H1 (cell line): ENCODE measurements around the gene LEPR. TPM values are rescaled to one million over a fixed set of nuclear protein-coding genes. Genes with fewer than 3 reads are reported as not detected.

Experiments
- CTCF ChIA-PET: fragments of 300-600 bp; sonication (Branson Sonifier 250); formaldehyde crosslinking; loops from one replicate; lab custom pipeline; 2021; ENCODE audit not compliant: partially characterized antibody; lab: Charles Lee
- POLR2A ChIA-PET: fragments of 300-600 bp; sonication (Branson Sonifier 250); formaldehyde crosslinking; loops from one replicate; lab custom pipeline; 2021; ENCODE audit warnings: inconsistent platforms; ENCODE audit not compliant: partially characterized antibody; lab: Charles Lee
- DNase-seq, 2 experiments: peaks; one replicate each; pipeline versions ENCODE4 v3.0.0 to v3.0.0-alpha.2; 2010 to 2022; ENCODE audit warnings: low spot score in 2 of 2, low read depth in 1 of 2, mixed read lengths in 1 of 2
- FAIRE-seq: peaks from 2 replicates; lab custom pipeline; 2011; peaks lifted over from hg19 to GRCh38; lab: Jason Lieb, UNC
- H2AFZ ChIP-seq: 2 replicates; pipeline ENCODE4 v1.8.1; 2012; ENCODE audit warnings: low read length, inconsistent platforms
- H2AK5ac ChIP-seq: 2 replicates; pipeline ENCODE4 v1.6.1; 2013; ENCODE audit warnings: low read depth, low read length
- H2BK120ac ChIP-seq: replicated peaks from 2 replicates; pipeline ENCODE3; 2013; ENCODE audit warnings: low read depth, low read length, inconsistent platforms
- H2BK12ac ChIP-seq: 2 replicates; pipeline ENCODE4 v1.6.1; 2013; ENCODE audit warnings: low read depth, low read length
- H2BK15ac ChIP-seq: 2 replicates; pipeline ENCODE4 v1.6.1; 2013; ENCODE audit warnings: low read length
- H2BK20ac ChIP-seq: 2 replicates; pipeline ENCODE4 v1.6.1; 2013; ENCODE audit warnings: low read length
- H2BK5ac ChIP-seq: 2 replicates; pipeline ENCODE4 v1.6.1; 2013; ENCODE audit warnings: low read depth, low read length
- H3K14ac ChIP-seq: 2 replicates; pipeline ENCODE4 v1.6.1; 2013; ENCODE audit warnings: inconsistent platforms; ENCODE audit not compliant: insufficient read length
- H3K18ac ChIP-seq: 2 replicates; pipeline ENCODE4 v1.6.1; 2013; ENCODE audit warnings: low read length; ENCODE audit errors: extremely low read depth
- H3K23ac ChIP-seq: 2 replicates; pipeline ENCODE4 v1.6.1; 2013; ENCODE audit warnings: inconsistent platforms; ENCODE audit not compliant: insufficient read length
- H3K23me2 ChIP-seq: 2 replicates; pipeline ENCODE4 v1.6.1; 2013; ENCODE audit warnings: low read depth, low read length
- H3K27ac ChIP-seq: 2 replicates; pipeline ENCODE4 v1.6.1; 2011; ENCODE audit warnings: low read depth, low read length, inconsistent platforms
- H3K27me3 ChIP-seq, 4 experiments: replicated peaks in 1 of 4; 1 replicate in 1 of 4; 2 replicates in 3 of 4; pipeline versions ENCODE4 v1.6.1 to v1.8.1; 2011 to 2013; ENCODE audit warnings: low read length in 3 of 4, mild to moderate bottlenecking in 3 of 4, inconsistent platforms in 2 of 4, mixed read lengths in 2 of 4, moderate library complexity in 1 of 4; ENCODE audit not compliant: control insufficient read depth in 3 of 4, insufficient read depth in 3 of 4; ENCODE audit errors: extremely low read depth in 1 of 4
- H3K36me3 ChIP-seq, 4 experiments: 2 replicates each; pipeline versions ENCODE4 v1.6.1 to v1.8.1; 2011 to 2013; ENCODE audit warnings: mild to moderate bottlenecking in 4 of 4, low read length in 3 of 4, moderate library complexity in 2 of 4, control low read depth in 1 of 4, inconsistent platforms in 1 of 4; ENCODE audit not compliant: insufficient read depth in 4 of 4, control insufficient read depth in 2 of 4
- H3K4ac ChIP-seq: replicated peaks from 2 replicates; pipeline ENCODE3; 2013; ENCODE audit warnings: low read length, low read depth, mixed read lengths, inconsistent platforms; ENCODE audit not compliant: insufficient read length
- H3K4me1 ChIP-seq, 4 experiments: replicated peaks in 1 of 4; 1 replicate in 1 of 4; 2 replicates in 3 of 4; pipeline versions ENCODE4 v1.6.1 to v1.8.1; 2011 to 2013; ENCODE audit warnings: low read length in 3 of 4, inconsistent platforms in 2 of 4, mixed read lengths in 1 of 4; ENCODE audit not compliant: insufficient read depth in 4 of 4, control insufficient read depth in 3 of 4
- H3K4me2 ChIP-seq, 2 experiments: 2 replicates each; pipeline versions ENCODE4 v1.6.1 to v1.8.1; 2011 to 2013; ENCODE audit warnings: low read depth in 2 of 2, low read length in 2 of 2, control low read depth in 1 of 2, inconsistent platforms in 1 of 2, mild to moderate bottlenecking in 1 of 2; ENCODE audit not compliant: insufficient read depth in 1 of 2
- H3K4me3 ChIP-seq, 4 experiments: fragments of 200-600, 300-600 bp in 1 of 4; sonication (generic), shearing (Covaris generic), sonication (Bioruptor Twin) in 1 of 4; 2 replicates each; pipeline versions ENCODE4 v1.5.1 to v1.8.1; 2011 to 2016; ENCODE audit warnings: low read length in 4 of 4, low read depth in 3 of 4, control low read depth in 2 of 4, inconsistent platforms in 2 of 4, mild to moderate bottlenecking in 2 of 4, mixed read lengths in 1 of 4, moderate library complexity in 1 of 4; ENCODE audit not compliant: insufficient read depth in 2 of 4; ENCODE audit errors: extremely low read depth in 1 of 4
- H3K56ac ChIP-seq: replicated peaks from 2 replicates; pipeline ENCODE3; 2013; ENCODE audit warnings: low read depth, mild to moderate bottlenecking, mixed read lengths, low read length, inconsistent platforms; ENCODE audit not compliant: insufficient read length
- H3K79me1 ChIP-seq: 2 replicates; pipeline ENCODE4 v1.6.1; 2013; ENCODE audit warnings: low read depth, low read length, control low read depth
- H3K79me2 ChIP-seq, 2 experiments: 2 replicates each; pipeline versions ENCODE4 v1.6.1 to v1.8.1; 2012 to 2013; ENCODE audit warnings: low read length in 2 of 2, mild to moderate bottlenecking in 2 of 2, inconsistent platforms in 1 of 2; ENCODE audit not compliant: insufficient read depth in 2 of 2, control insufficient read depth in 1 of 2
- H3K9ac ChIP-seq, 4 experiments: replicated peaks in 1 of 4; 1 replicate in 1 of 4; 2 replicates in 3 of 4; pipeline versions ENCODE4 v1.6.1 to v1.8.1; 2011 to 2013; ENCODE audit warnings: low read depth in 3 of 4, low read length in 3 of 4, control low read depth in 2 of 4, mild to moderate bottlenecking in 2 of 4, moderate library complexity in 2 of 4, inconsistent platforms in 1 of 4; ENCODE audit errors: extremely low read depth in 1 of 4
- H3K9me3 ChIP-seq, 2 experiments: 2 replicates each; pipeline versions ENCODE4 v1.6.1 to v1.8.1; 2012 to 2013; ENCODE audit warnings: mild to moderate bottlenecking in 2 of 2, moderate library complexity in 2 of 2, control low read depth in 1 of 2, inconsistent platforms in 1 of 2, low read depth in 1 of 2, low read length in 1 of 2, mixed read lengths in 1 of 2; ENCODE audit not compliant: insufficient read depth in 2 of 2
- H4K20me1 ChIP-seq, 2 experiments: replicated peaks in 1 of 2; 2 replicates each; pipeline versions ENCODE3 to v1.8.1; 2011 to 2013; ENCODE audit warnings: inconsistent platforms in 2 of 2, low read length in 2 of 2, mild to moderate bottlenecking in 1 of 2; ENCODE audit not compliant: insufficient read depth in 2 of 2, control insufficient read depth in 1 of 2
- H4K5ac ChIP-seq: 2 replicates; pipeline ENCODE4 v1.6.1; 2013; ENCODE audit warnings: low read length, low read depth, mixed read lengths, inconsistent platforms; ENCODE audit not compliant: insufficient read length
- H4K8ac ChIP-seq: 2 replicates; pipeline ENCODE4 v1.8.0; 2013; ENCODE audit warnings: mild to moderate bottlenecking, moderate library complexity, low read length, inconsistent platforms; ENCODE audit not compliant: insufficient read depth; ENCODE audit errors: extremely low read depth
- H4K91ac ChIP-seq: replicated peaks from 2 replicates; pipeline ENCODE3; 2013; ENCODE audit warnings: low read length, mixed read lengths, inconsistent platforms; ENCODE audit not compliant: insufficient read length
- CBX8 ChIP-seq: fragments of 300-800, 300-1000 bp; sonication (generic); IDR thresholded peaks from 2 replicates; pipeline ENCODE4 v1.7.1; 2016; ENCODE audit warnings: low read depth, low read length, borderline replicate concordance
- CTBP2 ChIP-seq: IDR thresholded peaks from 2 replicates; pipeline ENCODE4 v1.7.0; 2011; ENCODE audit warnings: borderline replicate concordance, mild to moderate bottlenecking, moderate library complexity, mixed read lengths, low read length; ENCODE audit not compliant: insufficient read depth, insufficient read length
- POU5F1 ChIP-seq: IDR thresholded peaks from 2 replicates; pipeline ENCODE4 v1.6.1; 2011; ENCODE audit warnings: low read depth, mild to moderate bottlenecking, low read length, moderate library complexity
- RNF2 ChIP-seq: fragments of 200-900, 300-1000 bp; sonication (generic); IDR thresholded peaks from 2 replicates; pipeline ENCODE4 v1.7.1; 2016; ENCODE audit warnings: borderline replicate concordance, low read depth, mild to moderate bottlenecking, antibody characterized with exemption, low read length; ENCODE audit not compliant: poor library complexity, severe bottlenecking; ENCODE audit errors: missing control alignments
- SAP30 ChIP-seq: fragments of 300-600 bp; sonication (generic); IDR thresholded peaks from 2 replicates; pipeline ENCODE4 v1.7.1; 2012; ENCODE audit warnings: low read length, moderate library complexity, mild to moderate bottlenecking, inconsistent platforms; ENCODE audit not compliant: insufficient read depth, insufficient replicate concordance
- ZNF274 ChIP-seq: IDR thresholded peaks from 2 replicates; pipeline ENCODE4 v1.7.0; 2012; ENCODE audit warnings: low read length, borderline replicate concordance; ENCODE audit errors: extremely low read depth
- WGBS, 2 experiments: shearing (Covaris generic) in 1 of 2; methylation state at CpG; one replicate each; pipeline versions ENCODE4 v1.1.6 to v1.1.7; 2013 to 2015; ENCODE audit warnings: low lambda C conversion rate in 2 of 2, mixed read lengths in 2 of 2, inconsistent platforms in 1 of 2, low coverage in 1 of 2, missing lambda C conversion rate in 1 of 2; ENCODE audit not compliant: insufficient replicate concordance in 2 of 2, insufficient coverage in 1 of 2, insufficient read length in 1 of 2; ENCODE audit errors: extremely low coverage in 1 of 2, missing lambda C conversion rate in 1 of 2; 5-methylcytosine and 5-hydroxymethylcytosine counted together
- polyA plus RNA-seq, 7 experiments: library from polyadenylated mRNA; depleted of rRNA in 3 of 7; stranded (reverse) in 5 of 7; unstranded in 2 of 7; fragments of >200 nt in 5 of 7; fragments of 200-250 nt in 2 of 7; gene quantifications; 1 replicate in 5 of 7; 2 replicates in 1 of 7; 4 replicates in 1 of 7; pipeline versions ENCODE4 v1.2.1 to v1.2.3, GENCODE V29; 2011 to 2013; ENCODE audit warnings: missing spikeins in 2 of 7, mixed read lengths in 2 of 7
- total RNA-seq: library from RNA; stranded (reverse); fragmentation: NEBNext Ultra II Directional; extraction: Animal tissue kit (Norgen Biotek cat#: 25700); gene quantifications from 2 replicates; pipeline ENCODE4 v1.2.1, GENCODE V29; 2021
- TF ChIP-seq, protein P1 (sequence below), 3 experiments: IDR thresholded peaks; 1 replicate in 2 of 3; 2 replicates in 1 of 3; pipeline versions ENCODE4 v1.5.1 to v1.6.1; 2011; ENCODE audit warnings: low read length in 3 of 3, mild to moderate bottlenecking in 3 of 3, inconsistent platforms in 2 of 3, low read depth in 1 of 3, moderate library complexity in 1 of 3; ENCODE audit not compliant: insufficient read depth in 1 of 3; ENCODE audit errors: control extremely low read depth in 1 of 3

The LEPR gene
- total and polyA plus RNA-seq, 2 of the 8 experiments (the other 6 are each of a cell fraction or from before 2014, with no cell fraction given) = 1.3 to 3.9 TPM

DNA sequence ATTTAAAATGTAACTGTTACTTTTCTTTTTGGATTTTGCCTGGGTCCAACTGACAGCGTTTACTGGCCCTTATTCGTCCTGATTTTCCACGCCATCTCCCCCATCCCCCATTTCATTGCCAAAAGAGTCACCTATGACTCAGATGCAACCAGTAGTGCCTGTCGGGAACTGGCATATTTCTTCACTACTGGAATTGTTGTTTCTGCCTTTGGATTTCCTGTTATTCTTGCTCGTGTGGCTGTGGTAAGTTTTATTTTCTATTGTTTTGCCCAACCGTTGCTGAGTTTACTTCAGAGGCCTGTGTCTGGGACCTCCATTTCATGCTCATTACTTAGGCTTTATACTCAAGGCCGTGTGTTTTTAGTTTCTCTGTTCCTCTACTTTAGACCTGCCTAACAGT is 9.3 kb downstream of the LEPR start:
- H3K9me3 ChIP-seq = no peaks in the 10 kb centered on the region
- no peak overlapping the region for H3K4me2 ChIP-seq
- H3K27ac ChIP-seq = no peak overlapping the region

More for the DNA sequence above, 9.3 kb downstream of the LEPR start:
- no peak overlapping the region for H2AFZ ChIP-seq
- H2BK5ac ChIP-seq = no peak overlapping the region
- H3K23ac ChIP-seq = no peak overlapping the region
- no peaks in the 10 kb centered on the region for H3K23me2 ChIP-seq
- FAIRE-seq = no peak
- no peak overlapping the region for H2BK15ac ChIP-seq
- no peak overlapping the region for H2BK12ac ChIP-seq
- WGBS, 2 experiments = 76% methylated on average over 7 of the region's 7 CpGs; no CpG with 5 or more reads in 1 of the 2 experiments
- H3K79me1 ChIP-seq = no peaks in the 10 kb centered on the region; the same call in 1 of the 2 replicates
- POLR2A ChIA-PET = no interaction called here
- no peak overlapping the region for H2BK120ac ChIP-seq
- TF ChIP-seq, protein P1, sequence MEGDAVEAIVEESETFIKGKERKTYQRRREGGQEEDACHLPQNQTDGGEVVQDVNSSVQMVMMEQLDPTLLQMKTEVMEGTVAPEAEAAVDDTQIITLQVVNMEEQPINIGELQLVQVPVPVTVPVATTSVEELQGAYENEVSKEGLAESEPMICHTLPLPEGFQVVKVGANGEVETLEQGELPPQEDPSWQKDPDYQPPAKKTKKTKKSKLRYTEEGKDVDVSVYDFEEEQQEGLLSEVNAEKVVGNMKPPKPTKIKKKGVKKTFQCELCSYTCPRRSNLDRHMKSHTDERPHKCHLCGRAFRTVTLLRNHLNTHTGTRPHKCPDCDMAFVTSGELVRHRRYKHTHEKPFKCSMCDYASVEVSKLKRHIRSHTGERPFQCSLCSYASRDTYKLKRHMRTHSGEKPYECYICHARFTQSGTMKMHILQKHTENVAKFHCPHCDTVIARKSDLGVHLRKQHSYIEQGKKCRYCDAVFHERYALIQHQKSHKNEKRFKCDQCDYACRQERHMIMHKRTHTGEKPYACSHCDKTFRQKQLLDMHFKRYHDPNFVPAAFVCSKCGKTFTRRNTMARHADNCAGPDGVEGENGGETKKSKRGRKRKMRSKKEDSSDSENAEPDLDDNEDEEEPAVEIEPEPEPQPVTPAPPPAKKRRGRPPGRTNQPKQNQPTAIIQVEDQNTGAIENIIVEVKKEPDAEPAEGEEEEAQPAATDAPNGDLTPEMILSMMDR (IDR thresholded peaks at IDR 0.05; ENCODE audit: control extremely low read depth in 1 of 3, insufficient read depth in 1 of 3, low read depth in 1 of 3, low read length in 3 of 3) = no peak
- no peak for TF ChIP-seq CBX8
- no peak for TF ChIP-seq POU5F1
- TF ChIP-seq RNF2 = no peak
- TF ChIP-seq SAP30 = no peak
- TF ChIP-seq ZNF274 = no peak
- no peak for TF ChIP-seq CTBP2
- no peak overlapping the region for H4K5ac ChIP-seq
- DNase-seq = no peak
- peaks cover 2 to 18% (median 14%) of the 10 kb centered on the region in 4 experiments; a peak in 5 of 7 replicates for H3K4me1 ChIP-seq
- H4K20me1 ChIP-seq = no peaks in the 10 kb centered on the region
- no peak overlapping the region for H2AK5ac ChIP-seq
- H3K4ac ChIP-seq = no peak overlapping the region
- H4K91ac ChIP-seq = no peak overlapping the region
- no peak overlapping the region for H3K56ac ChIP-seq
- no peak overlapping the region for H3K9ac ChIP-seq
- no peak overlapping the region for H4K8ac ChIP-seq
- no peaks in the 10 kb centered on the region for H3K79me2 ChIP-seq
- no peak overlapping the region for H3K14ac ChIP-seq
- peaks cover 0 to 31% (median 4%) of the 10 kb centered on the region in 4 experiments; a peak in 4 of 8 replicates for H3K36me3 ChIP-seq
- H2BK20ac ChIP-seq = no peak overlapping the region
- CTCF ChIA-PET = interaction anchor here (1.1 to 4.7 kb wide), 11 partner anchors 10 to 273 kb away, joined by 3 to 58 read pairs (median 4); no protein-coding TSS in a partner anchor
- no peak overlapping the region for H3K18ac ChIP-seq
- no peaks in the 10 kb centered on the region for H3K27me3 ChIP-seq
- no peak overlapping the region for H3K4me3 ChIP-seq
